ENCODE results near the gene DNER. TPM values are rescaled to one million over a fixed set of nuclear protein-coding genes. Genes with fewer than 3 reads are reported as not detected.

The DNER gene
- total RNA-seq, 2 donors from 2014 or later: 17.6 to 28.4 TPM

DNA sequence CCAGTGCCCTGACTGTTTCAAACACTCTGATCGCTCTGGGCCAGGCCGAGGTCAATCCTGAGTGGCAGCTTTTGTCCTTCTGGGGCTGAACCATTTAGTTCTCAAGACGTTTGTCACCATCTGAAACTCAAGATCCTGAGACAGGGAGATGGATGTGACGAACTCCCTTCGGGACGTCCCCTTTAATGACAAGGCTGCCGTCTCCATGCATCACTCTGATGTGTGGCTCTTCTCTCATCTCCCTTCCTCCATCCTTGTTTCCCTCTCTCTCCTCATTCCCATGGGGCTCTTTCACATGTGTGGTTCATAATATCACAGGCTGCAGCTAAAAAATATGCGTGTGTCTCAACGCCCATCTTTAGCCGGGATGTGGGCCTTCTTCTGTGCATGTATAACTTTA lies 189.6 kb downstream of the DNER start:
- no peak for DNase-seq (ENCODE audit: low spot score)
- no peak for TF ChIP-seq CTCF (IDR thresholded peaks at IDR 0.05)
- Histone ChIP-seq H3K4me1 (no peaks in the 10 kb centered on the region), H3K9me3 (no peaks in the 10 kb centered on the region), H3K27me3 (no peaks in the 10 kb centered on the region), H3K4me3 (no peak overlapping the region), H3K36me3 (no peaks in the 10 kb centered on the region), H3K27ac (no peak overlapping the region)

DNA sequence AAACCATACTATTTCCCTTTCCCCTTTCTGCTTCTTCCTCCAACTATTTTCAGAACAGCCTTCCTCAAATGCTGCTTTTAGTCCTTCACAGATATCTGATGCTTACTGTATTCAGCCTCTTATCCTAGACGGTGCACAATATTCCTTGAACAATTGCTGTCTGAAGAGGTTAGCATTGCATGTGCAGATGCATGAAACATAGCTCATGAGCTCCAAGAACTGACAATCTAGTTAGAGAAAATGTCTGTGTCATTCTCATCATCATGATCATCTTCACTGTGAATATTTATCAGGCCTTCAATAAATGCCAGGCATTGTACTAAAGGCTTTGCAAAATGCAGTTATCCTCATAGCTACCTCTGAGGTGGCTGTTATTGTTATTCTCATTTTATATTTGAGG lies 190.7 kb downstream of the DNER start:
- no peak for DNase-seq (ENCODE audit: low spot score)
- Histone ChIP-seq H3K36me3 (no peaks in the 10 kb centered on the region), H3K9me3 (no peaks in the 10 kb centered on the region), H3K4me3 (no peak overlapping the region), H3K4me1 (no peaks in the 10 kb centered on the region), H3K27ac (no peak overlapping the region), H3K27me3 (no peaks in the 10 kb centered on the region)
- TF ChIP-seq CTCF (IDR thresholded peaks at IDR 0.05): no peak

GRCh38 chr2:229521576-229521975 lies 192.8 kb downstream of the DNER start:
- DNase-seq (ENCODE audit: low spot score): no peak
- no peaks in the 10 kb centered on the region for H3K9me3 ChIP-seq
- H3K27me3 ChIP-seq: no peaks in the 10 kb centered on the region
- no peak overlapping the region for H3K4me3 ChIP-seq
- no peak for TF ChIP-seq CTCF (IDR thresholded peaks at IDR 0.05)
- H3K27ac ChIP-seq: no peak overlapping the region
- no peaks in the 10 kb centered on the region for H3K4me1 ChIP-seq
- no peaks in the 10 kb centered on the region for H3K36me3 ChIP-seq

DNA sequence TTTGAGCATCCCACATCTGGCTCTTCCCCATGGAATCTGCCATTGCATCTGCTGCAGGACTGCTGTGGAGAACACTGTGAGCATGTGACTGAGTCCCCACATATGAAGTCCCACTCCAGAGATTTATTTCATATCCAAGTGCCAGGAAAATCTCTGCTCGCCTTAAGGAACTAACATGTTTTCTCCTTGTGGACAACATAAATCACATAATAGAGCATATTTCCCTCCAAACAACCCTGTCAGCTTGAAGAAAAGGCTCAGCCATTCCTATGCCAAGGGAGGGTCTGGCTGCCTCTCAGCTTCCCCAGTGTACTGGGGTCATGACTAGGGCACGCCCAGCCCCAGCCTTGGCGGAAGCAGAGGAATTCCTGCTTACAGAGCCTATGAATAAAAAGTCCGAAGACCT lies 193.7 kb downstream of the DNER start:
- no peaks in the 10 kb centered on the region for H3K9me3 ChIP-seq
- no peak for DNase-seq (ENCODE audit: low spot score)
- H3K27ac ChIP-seq: no peak overlapping the region
- H3K4me1 ChIP-seq: no peaks in the 10 kb centered on the region
- TF ChIP-seq CTCF (IDR thresholded peaks at IDR 0.05): no peak
- no peaks in the 10 kb centered on the region for H3K36me3 ChIP-seq
- H3K4me3 ChIP-seq: no peak overlapping the region
- H3K27me3 ChIP-seq: no peaks in the 10 kb centered on the region

DNA sequence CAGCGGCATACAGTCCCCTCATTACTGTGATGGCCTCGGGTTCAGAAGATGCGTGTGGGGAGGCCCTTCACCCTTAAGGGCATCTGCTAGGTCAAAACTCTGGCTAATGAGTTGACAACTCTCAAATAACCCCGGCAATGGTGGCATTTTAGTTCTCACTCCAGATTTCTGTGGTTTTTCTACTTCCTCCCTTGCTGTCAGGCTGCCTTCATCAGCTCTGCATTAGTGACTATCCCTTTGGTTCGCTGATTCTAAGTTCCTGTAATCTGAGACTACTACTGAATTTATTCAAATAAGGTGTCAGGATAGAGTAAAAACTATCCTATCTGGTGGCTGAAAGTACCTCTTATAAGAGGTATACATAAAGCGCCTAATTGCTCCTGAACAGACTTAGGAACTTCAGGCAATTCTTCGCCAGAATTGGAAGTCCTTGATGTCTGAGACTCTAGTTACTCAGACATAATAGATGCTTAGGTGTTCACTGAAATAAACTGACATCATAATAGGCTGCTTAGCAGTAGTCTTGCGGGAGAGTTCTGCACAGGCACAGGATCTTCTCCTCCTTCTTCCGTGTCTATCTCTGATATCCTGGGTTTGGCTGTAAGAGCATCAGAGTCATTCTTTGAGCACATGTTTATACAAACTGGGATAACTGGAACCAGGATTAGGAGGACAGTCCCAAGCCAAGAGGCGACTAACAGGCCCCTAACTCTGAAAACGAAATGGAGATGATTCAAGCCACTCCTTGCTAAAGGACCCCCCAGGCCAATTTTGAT lies 194.5 kb downstream of the DNER start:
- DNase-seq (ENCODE audit: low spot score): no peak
- Histone ChIP-seq H3K36me3 (no peaks in the 10 kb centered on the region), H3K9me3 (no peaks in the 10 kb centered on the region), H3K27ac (no peak overlapping the region), H3K27me3 (no peaks in the 10 kb centered on the region), H3K4me3 (no peak overlapping the region), H3K4me1 (no peaks in the 10 kb centered on the region)
- TF ChIP-seq CTCF (IDR thresholded peaks at IDR 0.05): no peak

All from right atrium auricular region (tissue), 2 donors.